HEK293 (cell line): Measurements from ENCODE around the gene LGALS16.

Source experiments
- PBX3 ChIP-seq: sonication (generic); formaldehyde crosslinking; IDR thresholded peaks from 2 replicates; pipeline ENCODE4 v1.8.1; 2022; ENCODE audit warnings: mild to moderate bottlenecking, moderate library complexity, missing genetic modification reagents
- SETDB1 ChIP-seq: IDR thresholded peaks from one replicate; pipeline ENCODE4 v1.6.1; 2017; ENCODE audit warnings: mild to moderate bottlenecking, low read length, moderate library complexity, mixed read lengths; ENCODE audit not compliant: insufficient read length
- ZNF423 ChIP-seq: fragments of 450-650 bp; formaldehyde crosslinking; IDR thresholded peaks from 2 replicates; pipeline ENCODE4 v1.5.1; 2016; ENCODE audit warnings: missing biosample characterization, missing genetic modification characterization
- ZSCAN23 ChIP-seq: fragments of 450-650 bp; formaldehyde crosslinking; IDR thresholded peaks from 2 replicates; pipeline ENCODE4 v1.5.1; 2016; ENCODE audit warnings: missing biosample characterization, missing genetic modification characterization
- TF ChIP-seq, protein P1 (sequence below): fragments of 450-650 bp; formaldehyde crosslinking; IDR thresholded peaks from 2 replicates; pipeline ENCODE4 v1.5.1; 2016; ENCODE audit warnings: missing biosample characterization, missing genetic modification characterization

GRCh38 chr19:39631626-39632025, 24.1 kb upstream of the LGALS16 start:
- TF ChIP-seq SETDB1 (no peak), ZNF423 (no peak), PBX3 (CRISPR knock-in tag) (no peak), ZSCAN23 (tag by site-specific recombination) (no peak)
- TF ChIP-seq, protein P1, sequence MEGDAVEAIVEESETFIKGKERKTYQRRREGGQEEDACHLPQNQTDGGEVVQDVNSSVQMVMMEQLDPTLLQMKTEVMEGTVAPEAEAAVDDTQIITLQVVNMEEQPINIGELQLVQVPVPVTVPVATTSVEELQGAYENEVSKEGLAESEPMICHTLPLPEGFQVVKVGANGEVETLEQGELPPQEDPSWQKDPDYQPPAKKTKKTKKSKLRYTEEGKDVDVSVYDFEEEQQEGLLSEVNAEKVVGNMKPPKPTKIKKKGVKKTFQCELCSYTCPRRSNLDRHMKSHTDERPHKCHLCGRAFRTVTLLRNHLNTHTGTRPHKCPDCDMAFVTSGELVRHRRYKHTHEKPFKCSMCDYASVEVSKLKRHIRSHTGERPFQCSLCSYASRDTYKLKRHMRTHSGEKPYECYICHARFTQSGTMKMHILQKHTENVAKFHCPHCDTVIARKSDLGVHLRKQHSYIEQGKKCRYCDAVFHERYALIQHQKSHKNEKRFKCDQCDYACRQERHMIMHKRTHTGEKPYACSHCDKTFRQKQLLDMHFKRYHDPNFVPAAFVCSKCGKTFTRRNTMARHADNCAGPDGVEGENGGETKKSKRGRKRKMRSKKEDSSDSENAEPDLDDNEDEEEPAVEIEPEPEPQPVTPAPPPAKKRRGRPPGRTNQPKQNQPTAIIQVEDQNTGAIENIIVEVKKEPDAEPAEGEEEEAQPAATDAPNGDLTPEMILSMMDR (tag by site-specific recombination) = no peak
